Panc1 (cell line): ENCODE data around the gene ATP11A.

Experiments used
- CTCF ChIP-seq: fragments of 450-650 bp; IDR thresholded peaks from 2 replicates; pipeline ENCODE4 v1.5.1; 2017; ENCODE audit warnings: mild to moderate bottlenecking
- POLR2AphosphoS5 ChIP-seq: IDR thresholded peaks from 2 replicates; pipeline ENCODE4 v1.6.1; 2012; ENCODE audit warnings: mild to moderate bottlenecking, low read depth, low read length, moderate library complexity
- REST ChIP-seq, 2 experiments: IDR thresholded peaks; 2 replicates each; pipeline ENCODE4 v1.6.1; 2011 to 2012; ENCODE audit warnings: low read depth in 2 of 2, control low read depth in 1 of 2, low read length in 1 of 2, mild to moderate bottlenecking in 1 of 2, moderate library complexity in 1 of 2; ENCODE audit not compliant: insufficient read depth in 1 of 2

GRCh38 chr13:112923962-112924361 is 234.1 kb downstream of the ATP11A start:
- TF ChIP-seq CTCF (no peak), REST (IDR thresholded peaks at IDR 0.05; ENCODE audit: insufficient read depth in 1 of 2, low read depth in 2 of 2, low read length in 1 of 2) (no peak), POLR2AphosphoS5 (no peak)
